Mesodermal cell (in vitro differentiated cells): ENCODE results near the gene B3GAT1.

Experiments used
- H3K27ac ChIP-seq: 2 replicates; pipeline ENCODE4 v1.7.0; 2013; ENCODE audit warnings: mild to moderate bottlenecking, low read depth, low read length, moderate library complexity; ENCODE audit not compliant: severe bottlenecking
- H3K36me3 ChIP-seq: 2 replicates; pipeline ENCODE4 v1.7.1; 2013; ENCODE audit warnings: mild to moderate bottlenecking, low read length, moderate library complexity; ENCODE audit not compliant: control insufficient read depth, insufficient read depth
- H3K4me1 ChIP-seq: one replicate; pipeline ENCODE4 v1.7.1; 2013; ENCODE audit warnings: mild to moderate bottlenecking, low read length; ENCODE audit not compliant: insufficient read depth, control insufficient read depth, poor library complexity, severe bottlenecking
- H3K4me3 ChIP-seq: 2 replicates; pipeline ENCODE4 v1.7.0; 2013; ENCODE audit warnings: low read length, control low read depth, mild to moderate bottlenecking; ENCODE audit not compliant: insufficient read depth, poor library complexity, severe bottlenecking; ENCODE audit errors: extremely low read depth
- H3K9me3 ChIP-seq: 2 replicates; pipeline ENCODE4 v1.7.1; 2013; ENCODE audit warnings: mild to moderate bottlenecking, low read length, moderate library complexity; ENCODE audit not compliant: control insufficient read depth
- WGBS, 2 experiments: methylation state at CpG; one replicate each; pipeline ENCODE4 v1.1.5; 2013; ENCODE audit warnings: missing lambda C conversion rate in 2 of 2; ENCODE audit not compliant: insufficient coverage in 2 of 2; 5-methylcytosine and 5-hydroxymethylcytosine counted together

B3GAT1 gene

DNA sequence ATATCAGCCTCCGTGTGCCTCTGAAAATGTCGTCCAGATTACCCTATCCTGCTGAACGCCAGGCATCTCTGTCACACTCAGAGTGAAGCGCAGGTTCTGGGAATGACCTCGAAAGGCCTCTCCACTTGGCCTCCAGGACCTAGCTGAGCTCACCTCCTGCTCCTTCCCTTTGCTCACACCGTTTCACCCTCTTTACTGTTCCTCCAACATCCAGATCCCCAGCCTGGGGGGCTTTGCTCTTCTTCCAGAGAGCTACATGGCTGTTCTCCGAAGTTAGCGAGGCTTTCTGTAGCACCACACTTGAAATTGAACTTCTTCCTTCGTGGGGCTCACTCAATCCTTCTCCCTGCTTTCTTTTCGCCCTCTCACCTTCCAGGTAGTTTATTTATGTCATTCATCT is 52.4 kb downstream of the B3GAT1 start:
- 93% methylated on average over 10 of the region's 10 CpGs for WGBS, 2 experiments
- no peak overlapping the region for H3K4me3 ChIP-seq

DNA sequence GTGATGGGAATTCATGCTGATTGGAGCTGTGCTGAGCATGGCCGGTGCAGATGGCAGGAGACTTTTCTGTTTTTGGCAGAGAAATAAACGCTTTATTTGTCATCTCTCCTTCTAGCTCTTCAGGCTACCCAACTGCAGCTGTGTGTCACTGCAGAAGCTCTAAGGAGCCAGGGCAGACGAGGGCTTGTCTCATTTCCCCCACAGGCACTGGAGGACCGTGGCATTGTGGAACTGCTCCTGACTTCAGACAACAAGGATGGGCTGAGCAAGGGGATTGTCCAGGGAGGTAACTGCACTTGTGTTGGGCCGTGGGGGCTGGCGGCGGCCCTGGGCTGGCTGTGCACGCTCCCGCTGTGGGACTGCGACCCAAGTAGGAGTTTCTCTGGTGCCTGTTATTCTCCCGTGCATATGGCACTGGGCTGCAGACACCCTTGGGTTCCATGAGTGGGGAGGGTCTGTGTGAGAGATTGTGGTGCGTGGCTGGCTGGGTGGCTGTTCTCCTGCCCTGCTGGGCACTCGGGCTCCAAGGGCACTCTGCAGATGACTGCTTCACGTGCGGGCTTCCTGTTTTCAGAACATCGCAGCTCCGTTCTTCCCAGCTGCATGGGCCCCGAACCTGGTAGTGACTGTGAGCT is 53.1 kb downstream of the B3GAT1 start:
- H3K4me3 ChIP-seq, result no peak overlapping the region
- H3K9me3 ChIP-seq, result no peaks in the 10 kb centered on the region
- no peaks in the 10 kb centered on the region for H3K36me3 ChIP-seq
- no peak overlapping the region for H3K27ac ChIP-seq
- WGBS, 2 experiments, result 90 to 96% methylated on average over 13 to 14 of the region's 18 CpGs
- H3K4me1 ChIP-seq, result no peaks in the 10 kb centered on the region

More for the DNA sequence above, 52.4 kb downstream of the B3GAT1 start:
- H3K36me3 ChIP-seq, result no peaks in the 10 kb centered on the region
- no peaks in the 10 kb centered on the region for H3K4me1 ChIP-seq
- H3K27ac ChIP-seq, result no peak overlapping the region
- no peaks in the 10 kb centered on the region for H3K9me3 ChIP-seq

DNA sequence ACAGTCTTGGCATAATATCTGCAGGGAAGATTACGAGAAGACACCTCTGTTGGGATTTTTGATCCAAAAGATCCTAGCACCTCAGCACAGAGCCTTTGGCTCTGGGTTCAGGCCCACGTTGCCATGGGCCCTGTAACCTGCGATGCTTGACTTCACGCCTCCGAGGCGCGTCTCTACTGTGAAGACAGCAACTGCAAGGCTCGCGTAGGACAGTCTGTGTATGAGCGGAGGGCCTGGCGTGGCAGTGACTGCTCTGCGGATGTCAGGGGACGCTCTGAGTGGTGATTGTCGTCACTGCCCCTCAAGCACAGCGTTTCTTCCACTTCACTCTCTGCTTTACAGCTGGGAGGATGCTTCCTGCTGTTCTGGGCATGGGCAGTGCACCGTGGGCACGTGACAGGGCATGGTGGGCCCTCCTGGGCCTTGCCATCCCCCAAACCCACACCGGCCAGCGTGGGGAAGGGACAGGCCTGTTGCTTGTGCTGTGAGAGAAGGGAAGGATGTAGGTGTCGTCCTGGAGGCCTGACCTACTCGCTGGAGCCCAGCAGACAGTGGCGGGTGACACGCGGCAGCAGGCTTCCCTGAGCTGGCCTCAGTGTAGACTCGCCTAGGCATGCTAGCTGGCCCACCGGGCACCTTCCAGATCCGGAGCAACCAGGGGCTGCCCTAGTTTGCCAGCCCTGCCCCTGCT is 53.7 kb downstream of the B3GAT1 start:
- Histone ChIP-seq H3K4me3 (no peak overlapping the region), H3K4me1 (no peaks in the 10 kb centered on the region), H3K36me3 (no peaks in the 10 kb centered on the region), H3K9me3 (no peaks in the 10 kb centered on the region), H3K27ac (no peak overlapping the region)
- 92 to 94% methylated on average over 22 to 23 of the region's 27 CpGs for WGBS, 2 experiments

DNA sequence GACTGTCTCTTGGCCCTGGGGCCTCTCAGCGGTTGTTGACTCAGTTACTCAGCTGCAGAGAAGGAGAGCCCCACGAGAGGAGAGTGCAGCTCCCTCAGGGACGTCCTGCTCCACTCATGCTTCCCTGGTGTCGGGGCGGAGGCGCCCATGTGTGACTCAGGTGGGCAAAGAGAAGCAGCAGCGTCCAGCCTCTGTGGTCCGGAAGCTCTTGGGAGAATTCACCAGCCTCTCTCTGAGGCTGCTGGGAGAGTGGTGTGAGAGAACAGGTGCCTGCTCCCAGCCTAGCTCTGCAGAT is 54.5 kb downstream of the B3GAT1 start:
- WGBS, 2 experiments, result 93 to 95% methylated on average over 5 to 8 of the region's 8 CpGs
- no peaks in the 10 kb centered on the region for H3K4me1 ChIP-seq
- H3K36me3 ChIP-seq, result no peaks in the 10 kb centered on the region
- H3K27ac ChIP-seq, result no peak overlapping the region
- H3K4me3 ChIP-seq, result no peak overlapping the region
- H3K9me3 ChIP-seq, result no peaks in the 10 kb centered on the region

DNA sequence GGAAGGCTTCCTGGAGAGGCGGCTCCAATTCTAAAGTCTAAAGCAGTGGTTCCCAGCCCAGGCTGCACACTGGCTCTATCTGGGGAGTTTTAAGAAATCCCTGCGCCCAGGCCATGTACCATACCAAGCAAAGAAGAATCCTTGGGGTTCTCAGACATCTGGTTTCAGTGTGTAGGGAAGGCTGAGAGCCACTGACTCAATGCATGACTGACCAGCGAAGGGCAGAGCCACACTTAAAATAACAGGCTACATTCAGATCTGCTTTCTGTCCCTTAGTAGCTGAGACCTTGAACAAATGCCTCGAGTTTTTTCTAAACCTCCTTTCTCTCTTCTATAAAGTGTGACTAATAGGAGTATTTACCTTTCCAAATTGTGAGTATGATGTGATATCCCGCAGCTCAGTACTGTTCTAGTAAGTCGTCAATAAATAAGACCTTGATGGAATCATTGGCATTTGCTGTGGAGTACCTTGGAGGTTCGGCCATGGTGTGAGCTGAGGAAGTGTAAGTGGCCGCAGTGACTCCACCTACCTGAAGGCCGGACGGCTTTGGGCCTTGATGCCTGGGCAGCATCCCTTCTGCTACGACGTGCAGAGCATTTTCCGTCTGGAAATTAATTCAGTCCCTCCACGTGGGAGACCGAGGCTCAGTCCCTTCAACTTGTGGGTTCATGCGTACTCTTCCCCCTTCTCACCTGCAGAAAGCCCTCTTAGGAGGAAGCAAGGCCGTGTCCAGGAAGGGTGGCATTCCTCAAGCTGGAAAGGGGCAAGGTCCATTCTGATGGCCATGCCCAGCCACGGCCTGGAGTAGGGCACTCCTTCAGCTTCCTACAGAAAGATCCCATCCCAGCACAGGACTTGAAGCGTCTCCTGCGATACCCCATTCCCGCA is 55.1 kb downstream of the B3GAT1 start:
- WGBS, 2 experiments, result 93 to 95% methylated on average over 18 to 20 of the region's 21 CpGs
- H3K36me3 ChIP-seq, result no peaks in the 10 kb centered on the region
- no peaks in the 10 kb centered on the region for H3K4me1 ChIP-seq
- no peak overlapping the region for H3K27ac ChIP-seq
- no peak overlapping the region for H3K4me3 ChIP-seq
- no peaks in the 10 kb centered on the region for H3K9me3 ChIP-seq

DNA sequence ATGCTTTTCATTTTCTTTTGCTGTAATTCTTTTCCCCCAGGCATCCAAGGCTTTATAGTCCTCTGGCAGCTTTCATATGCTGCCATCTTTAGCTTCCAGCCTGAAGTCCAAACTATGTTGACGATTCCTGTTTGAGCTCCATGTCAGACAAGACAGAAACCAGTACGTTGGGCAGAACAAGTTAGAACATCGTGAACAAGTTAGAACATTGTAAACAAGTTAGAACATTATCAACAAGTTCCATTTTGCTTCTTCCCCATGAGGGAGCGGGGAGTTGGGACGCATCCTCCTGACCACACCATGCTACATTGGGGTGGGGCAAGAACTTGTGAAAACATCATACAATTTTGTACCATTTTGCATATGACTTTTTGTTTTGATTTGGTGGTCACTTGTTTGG is 56.4 kb downstream of the B3GAT1 start:
- H3K27ac ChIP-seq, result no peak overlapping the region
- H3K4me1 ChIP-seq, result no peaks in the 10 kb centered on the region
- WGBS, 2 experiments, result 90 to 100% methylated on average over 1 to 2 of the region's 5 CpGs
- no peaks in the 10 kb centered on the region for H3K36me3 ChIP-seq
- no peaks in the 10 kb centered on the region for H3K9me3 ChIP-seq
- no peak overlapping the region for H3K4me3 ChIP-seq

DNA sequence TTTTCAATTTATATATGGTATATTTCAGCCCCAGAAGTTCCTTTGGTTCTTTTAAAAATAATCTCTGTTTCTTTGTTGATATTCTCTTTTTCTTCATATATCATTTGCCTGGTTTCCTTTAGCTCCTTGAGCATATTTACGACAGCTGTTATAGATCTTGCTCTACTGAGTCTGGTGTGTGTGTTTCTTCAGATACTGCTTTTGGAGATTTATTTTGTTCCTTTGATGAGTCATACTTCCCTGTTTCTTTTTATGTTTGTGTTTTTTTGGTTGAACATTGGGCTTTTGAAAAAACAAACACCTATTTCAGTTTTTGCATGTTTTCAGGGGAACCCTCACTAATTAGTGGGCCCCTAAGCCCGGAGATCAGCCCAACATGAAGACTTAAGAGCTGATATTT is 56.9 kb downstream of the B3GAT1 start:
- WGBS, 2 experiments, result no CpG with 5 or more reads among the region's 2 CpGs
- Histone ChIP-seq H3K9me3 (no peaks in the 10 kb centered on the region), H3K36me3 (no peaks in the 10 kb centered on the region), H3K27ac (no peak overlapping the region), H3K4me1 (no peaks in the 10 kb centered on the region), H3K4me3 (no peak overlapping the region)

DNA sequence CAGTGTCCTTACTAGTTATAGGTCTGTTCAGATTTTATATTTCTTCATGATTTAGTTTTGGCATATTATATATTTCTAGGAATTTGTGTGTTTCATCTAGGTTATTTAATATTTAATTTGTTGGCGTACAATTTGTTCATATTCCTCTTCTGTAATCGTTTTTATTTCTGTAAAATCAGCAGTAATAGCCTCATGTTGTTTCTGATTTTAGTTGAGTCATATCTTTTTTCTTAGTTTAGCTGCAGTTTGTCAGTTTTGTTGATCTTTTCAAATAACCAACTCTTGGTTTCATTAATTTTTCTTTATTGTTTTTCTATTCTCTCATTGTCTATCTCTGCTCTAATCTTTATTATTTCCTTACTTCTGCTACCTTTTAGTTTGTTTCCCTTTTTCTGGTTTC is 59.9 kb downstream of the B3GAT1 start:
- no peaks in the 10 kb centered on the region for H3K36me3 ChIP-seq
- H3K27ac ChIP-seq, result no peak overlapping the region
- WGBS, 2 experiments, result no CpG with 5 or more reads among the region's 2 CpGs
- H3K4me3 ChIP-seq, result no peak overlapping the region
- no peaks in the 10 kb centered on the region for H3K9me3 ChIP-seq
- H3K4me1 ChIP-seq, result no peaks in the 10 kb centered on the region

DNA sequence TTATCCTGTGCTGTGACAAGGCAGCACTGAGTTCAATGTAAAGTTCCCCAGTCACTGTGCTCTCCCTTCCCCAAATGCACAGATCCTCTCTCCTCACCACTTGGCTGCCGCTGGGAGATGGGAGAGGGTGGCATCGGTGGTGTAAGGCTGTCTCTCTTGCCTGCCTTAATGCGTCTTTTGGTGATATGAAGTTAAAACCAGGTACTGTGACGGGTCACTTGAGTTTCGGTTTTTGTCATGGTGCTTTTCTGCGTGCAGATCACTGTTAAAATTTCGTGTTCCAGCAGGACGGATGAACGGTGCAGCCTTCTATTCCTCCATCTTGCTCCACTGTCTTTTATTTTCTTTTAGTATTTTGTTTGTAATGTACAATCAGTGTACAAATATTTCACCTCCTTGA is 61.7 kb downstream of the B3GAT1 start:
- 97% methylated on average over 4 of the region's 9 CpGs; no CpG with 5 or more reads in 1 of the 2 experiments for WGBS, 2 experiments
- Histone ChIP-seq H3K36me3 (no peaks in the 10 kb centered on the region), H3K27ac (no peak overlapping the region), H3K9me3 (no peaks in the 10 kb centered on the region), H3K4me1 (no peaks in the 10 kb centered on the region), H3K4me3 (no peak overlapping the region)

DNA sequence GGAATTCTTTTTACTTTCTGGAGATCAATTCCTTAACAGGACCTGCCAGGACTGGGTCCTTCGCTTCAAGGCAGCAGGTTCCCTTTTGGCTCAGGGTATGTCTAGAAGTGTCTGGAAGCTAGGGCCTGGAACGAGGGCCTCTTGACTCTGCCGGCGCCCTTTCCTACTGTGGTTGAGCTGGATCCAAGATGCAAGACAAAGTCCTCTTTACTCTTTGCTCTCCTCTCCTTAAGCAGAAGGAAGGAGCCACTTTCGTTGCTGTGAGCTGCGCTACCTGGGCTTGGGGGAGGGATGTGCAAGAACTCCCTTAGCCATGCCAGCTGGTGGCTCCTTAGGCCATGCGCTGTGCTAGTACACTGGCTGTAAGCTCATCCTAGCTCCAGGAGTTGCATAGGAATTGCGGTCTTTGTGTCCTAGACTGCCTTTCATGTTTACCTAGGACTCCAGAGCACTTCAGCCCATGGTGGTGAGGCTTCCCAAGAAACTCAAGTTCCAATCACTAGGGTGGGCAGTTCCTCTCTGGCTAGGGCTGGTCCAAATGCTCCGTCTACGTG is 62.2 kb downstream of the B3GAT1 start:
- Histone ChIP-seq H3K9me3 (no peaks in the 10 kb centered on the region), H3K27ac (no peak overlapping the region), H3K4me3 (no peak overlapping the region), H3K36me3 (no peaks in the 10 kb centered on the region), H3K4me1 (no peaks in the 10 kb centered on the region)
- 86 to 87% methylated on average over 9 to 10 of the region's 10 CpGs for WGBS, 2 experiments
